Osteocyte (in vitro differentiated cells): Measurements from ENCODE around the gene SPSB4. TPM values are rescaled to one million over a fixed set of nuclear protein-coding genes. Genes with fewer than 3 reads are reported as not detected.
"Not testable (repeated sequence)": the region's sequence is repeated elsewhere in the genome, so short reads cannot be mapped to it uniquely, and the experiment has no call there.

Source experiments
- DNase-seq: peaks from one replicate; pipeline ENCODE4 v3.0.0; 2021; ENCODE audit warnings: mixed read lengths; ENCODE audit not compliant: unreplicated experiment; ENCODE audit errors: extremely low spot score
- H3K27ac Mint-ChIP-seq: one replicate; pipeline ENCODE4 v1.8.0; 2021; ENCODE audit warnings: mild to moderate bottlenecking, mixed read lengths; ENCODE audit not compliant: unreplicated experiment
- H3K27me3 Mint-ChIP-seq: one replicate; pipeline ENCODE4 v1.8.0; 2021; ENCODE audit warnings: mixed read lengths; ENCODE audit not compliant: unreplicated experiment
- H3K36me3 Mint-ChIP-seq: one replicate; pipeline ENCODE4 v1.8.0; 2021; ENCODE audit warnings: mixed read lengths; ENCODE audit not compliant: unreplicated experiment
- H3K4me1 Mint-ChIP-seq: one replicate; pipeline ENCODE4 v1.8.0; 2021; ENCODE audit warnings: mixed read lengths; ENCODE audit not compliant: unreplicated experiment
- H3K4me3 Mint-ChIP-seq: one replicate; pipeline ENCODE4 v1.8.0; 2021; ENCODE audit warnings: mild to moderate bottlenecking, moderate library complexity, mixed read lengths; ENCODE audit not compliant: unreplicated experiment
- H3K9me3 Mint-ChIP-seq: one replicate; pipeline ENCODE4 v1.8.0; 2021; ENCODE audit warnings: mixed read lengths; ENCODE audit not compliant: unreplicated experiment
- total RNA-seq: library from RNA; stranded (reverse); gene quantifications from 2 replicates; pipeline ENCODE4 v1.2.1, GENCODE V29; 2021
- TF ChIP-seq, protein P1 (sequence below): fragments of 200-600 bp; sonication (generic); IDR thresholded peaks from 2 replicates; pipeline ENCODE4 v1.5.0; 2021; ENCODE audit warnings: antibody characterized with exemption, mild to moderate bottlenecking, moderate library complexity

The SPSB4 gene
- total RNA-seq, 1 donor from 2014 or later, result 3.3 TPM

DNA sequence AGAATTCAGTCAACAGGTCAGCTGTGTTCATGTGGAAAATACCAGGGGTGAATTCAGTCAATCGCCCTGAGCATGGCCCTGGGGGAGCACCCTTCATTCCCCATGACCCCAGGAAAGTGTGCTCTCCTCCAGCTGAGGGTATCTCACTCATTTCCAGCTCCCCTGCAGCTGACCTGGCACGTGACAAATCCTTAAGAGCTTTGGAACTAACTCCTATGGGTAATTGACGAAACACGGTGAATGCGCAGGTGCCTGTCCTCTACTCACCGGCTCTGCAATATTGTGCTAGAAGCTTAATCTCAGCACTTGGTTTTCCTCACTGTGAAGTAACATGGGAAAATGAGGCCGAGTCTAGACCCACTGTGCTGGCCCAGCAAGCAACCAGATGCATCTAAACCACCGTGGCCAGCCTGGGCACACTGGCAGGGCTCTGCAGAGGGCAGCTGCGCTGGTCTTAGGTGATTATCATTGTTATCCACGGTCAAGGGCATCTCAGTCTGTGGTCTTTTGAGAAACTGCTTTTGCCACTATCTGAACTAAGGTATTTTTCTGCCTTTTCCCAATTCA, 63.1 kb downstream of the SPSB4 start:
- no peak overlapping the region for H3K4me3 Mint-ChIP-seq
- no peaks in the 10 kb centered on the region for H3K9me3 Mint-ChIP-seq
- DNase-seq, result peak; percentile 54
- TF ChIP-seq, protein P1, sequence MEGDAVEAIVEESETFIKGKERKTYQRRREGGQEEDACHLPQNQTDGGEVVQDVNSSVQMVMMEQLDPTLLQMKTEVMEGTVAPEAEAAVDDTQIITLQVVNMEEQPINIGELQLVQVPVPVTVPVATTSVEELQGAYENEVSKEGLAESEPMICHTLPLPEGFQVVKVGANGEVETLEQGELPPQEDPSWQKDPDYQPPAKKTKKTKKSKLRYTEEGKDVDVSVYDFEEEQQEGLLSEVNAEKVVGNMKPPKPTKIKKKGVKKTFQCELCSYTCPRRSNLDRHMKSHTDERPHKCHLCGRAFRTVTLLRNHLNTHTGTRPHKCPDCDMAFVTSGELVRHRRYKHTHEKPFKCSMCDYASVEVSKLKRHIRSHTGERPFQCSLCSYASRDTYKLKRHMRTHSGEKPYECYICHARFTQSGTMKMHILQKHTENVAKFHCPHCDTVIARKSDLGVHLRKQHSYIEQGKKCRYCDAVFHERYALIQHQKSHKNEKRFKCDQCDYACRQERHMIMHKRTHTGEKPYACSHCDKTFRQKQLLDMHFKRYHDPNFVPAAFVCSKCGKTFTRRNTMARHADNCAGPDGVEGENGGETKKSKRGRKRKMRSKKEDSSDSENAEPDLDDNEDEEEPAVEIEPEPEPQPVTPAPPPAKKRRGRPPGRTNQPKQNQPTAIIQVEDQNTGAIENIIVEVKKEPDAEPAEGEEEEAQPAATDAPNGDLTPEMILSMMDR, result no peak
- H3K27me3 Mint-ChIP-seq, result no peaks in the 10 kb centered on the region
- H3K27ac Mint-ChIP-seq, result no peak overlapping the region
- H3K4me1 Mint-ChIP-seq, result peaks cover 25% of the 10 kb centered on the region
- H3K36me3 Mint-ChIP-seq, result peaks cover under 1% of the 10 kb centered on the region

DNA sequence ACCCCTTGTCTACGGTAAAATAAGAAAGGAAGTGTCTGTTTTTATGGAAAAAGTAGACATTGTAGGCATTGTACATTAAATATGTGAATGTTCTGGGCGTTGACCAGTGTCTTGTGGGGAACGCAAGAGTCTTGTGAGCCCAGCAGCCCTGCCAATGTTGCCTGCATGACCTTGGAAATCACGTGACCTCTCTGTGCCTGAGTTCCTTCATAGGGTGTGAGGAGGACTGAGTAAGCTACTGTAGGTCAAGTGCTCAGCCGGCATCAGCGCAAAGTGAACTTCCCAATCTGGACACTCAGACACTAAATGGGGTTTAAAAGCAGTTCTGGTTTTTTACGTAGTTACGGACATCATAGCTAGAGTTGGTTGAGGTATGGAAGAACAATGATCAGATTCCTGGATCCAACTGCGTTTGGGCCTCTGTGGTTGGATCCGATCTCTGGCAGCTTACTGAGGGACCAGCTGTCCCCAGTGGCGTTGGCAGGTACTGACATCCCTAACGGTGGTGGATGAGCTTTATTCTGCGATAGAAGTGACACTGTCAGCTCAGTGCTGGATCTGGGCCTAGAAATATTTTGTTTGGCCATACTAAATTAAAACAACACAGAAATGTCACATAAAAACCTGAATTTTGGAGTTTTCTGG, 63.8 kb downstream of the SPSB4 start:
- Mint-ChIP-seq H3K9me3 (no peaks in the 10 kb centered on the region), H3K4me1 (peaks cover 25% of the 10 kb centered on the region), H3K27ac (no peak overlapping the region), H3K36me3 (no peaks in the 10 kb centered on the region), H3K27me3 (peaks cover 4% of the 10 kb centered on the region), H3K4me3 (no peak overlapping the region)
- DNase-seq, result peak; percentile 32
- TF ChIP-seq, protein P1, result peak; percentile 39

DNA sequence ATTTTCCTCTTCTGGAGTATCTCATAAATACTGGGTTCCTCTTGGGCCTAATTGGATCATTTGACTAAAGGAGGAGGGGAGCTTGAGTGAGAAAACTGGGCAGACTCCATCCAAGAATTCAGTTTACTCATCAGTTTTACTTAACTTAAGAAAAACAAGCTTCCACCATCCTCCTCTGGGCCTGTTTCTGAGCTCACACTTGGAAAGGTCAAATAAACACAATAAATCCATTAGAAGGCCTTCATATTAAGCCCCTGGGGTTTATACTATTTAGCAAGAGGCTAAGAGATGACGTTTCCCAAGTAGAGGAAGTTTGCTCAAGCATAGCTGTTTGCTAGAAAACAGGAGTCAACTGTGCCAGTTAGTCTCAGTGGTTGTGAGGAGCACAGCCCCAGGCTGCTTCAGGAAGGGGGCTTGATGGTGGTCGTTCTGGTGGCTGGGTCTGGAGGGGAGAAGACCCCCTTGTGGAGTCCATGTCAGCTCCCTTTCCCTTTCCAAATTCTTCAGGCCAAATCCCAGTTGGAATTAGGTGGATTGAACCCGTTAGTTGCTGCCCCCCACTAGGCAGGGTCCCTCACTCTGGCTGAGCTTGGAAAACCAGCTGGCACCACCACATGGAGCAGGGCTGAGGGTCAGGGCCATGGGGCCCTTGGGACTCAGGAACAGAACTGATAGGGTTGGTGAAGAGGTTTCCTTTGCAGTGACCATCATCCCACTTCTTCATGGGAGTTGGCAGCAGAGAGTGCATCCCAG, 64.8 kb downstream of the SPSB4 start:
- H3K36me3 Mint-ChIP-seq, result no peaks in the 10 kb centered on the region
- H3K27me3 Mint-ChIP-seq, result peaks cover 6% of the 10 kb centered on the region
- no peak overlapping the region for H3K27ac Mint-ChIP-seq
- H3K4me3 Mint-ChIP-seq, result no peak overlapping the region
- H3K9me3 Mint-ChIP-seq, result no peaks in the 10 kb centered on the region
- DNase-seq, result peak; percentile 74
- TF ChIP-seq, protein P1, result no peak
- peaks cover 25% of the 10 kb centered on the region for H3K4me1 Mint-ChIP-seq

DNA sequence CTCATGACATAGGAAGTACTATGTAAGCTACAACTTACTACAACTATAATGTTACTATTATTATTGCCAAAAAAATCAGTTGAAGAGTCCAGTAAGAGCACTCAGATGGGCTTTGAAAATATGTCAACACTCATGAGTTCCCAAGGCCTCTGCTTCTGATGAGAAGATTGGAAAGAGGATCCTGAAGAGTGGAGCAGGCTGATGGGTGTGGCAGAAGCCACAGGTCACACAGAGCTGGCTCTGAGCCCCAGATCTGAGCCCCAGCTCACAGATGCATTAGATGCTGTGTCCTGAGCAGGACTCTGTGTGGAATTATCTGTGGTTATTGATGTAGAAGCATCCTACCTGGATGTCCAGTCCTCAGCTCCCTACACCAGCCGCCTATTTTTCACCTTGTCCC, 65.6 kb downstream of the SPSB4 start:
- H3K27ac Mint-ChIP-seq, result no peak overlapping the region
- H3K4me3 Mint-ChIP-seq, result no peak overlapping the region
- H3K27me3 Mint-ChIP-seq, result peaks cover 6% of the 10 kb centered on the region
- H3K4me1 Mint-ChIP-seq, result peaks cover 25% of the 10 kb centered on the region
- H3K9me3 Mint-ChIP-seq, result no peaks in the 10 kb centered on the region
- DNase-seq, result no peak
- TF ChIP-seq, protein P1, result no peak
- peaks cover 1% of the 10 kb centered on the region for H3K36me3 Mint-ChIP-seq

DNA sequence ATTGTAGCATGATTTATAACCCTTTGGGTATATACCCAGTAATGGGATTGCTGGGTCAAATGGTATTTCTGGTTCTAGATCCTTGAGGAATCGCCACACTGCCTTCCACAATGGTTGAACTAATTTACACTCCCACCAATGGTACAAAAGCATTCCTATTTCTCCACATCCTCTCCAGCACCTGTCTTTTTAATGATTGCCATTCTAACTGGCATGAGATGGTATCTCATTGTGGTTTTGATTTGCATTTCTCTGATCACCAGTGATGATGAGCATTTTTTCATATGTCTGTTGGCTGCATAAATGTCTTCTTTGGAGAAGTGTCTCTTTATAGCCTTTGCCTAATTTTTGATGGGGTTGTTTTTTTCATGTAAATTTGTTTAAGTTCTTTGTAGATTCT, 66.8 kb downstream of the SPSB4 start:
- not testable (repeated sequence) for H3K27ac Mint-ChIP-seq, H3K4me3 Mint-ChIP-seq, H3K9me3 Mint-ChIP-seq, DNase-seq, H3K27me3 Mint-ChIP-seq, H3K36me3 Mint-ChIP-seq
- peaks cover 23% of the 10 kb centered on the region for H3K4me1 Mint-ChIP-seq
